A673 (cell line): ENCODE results near the gene MFAP4. TPM values are rescaled to one million over a fixed set of nuclear protein-coding genes. Genes with fewer than 3 reads are reported as not detected.

Experiments
- BruUV-seq: library from RNA; stranded (reverse); fragments of 400-500 nt; replicated peaks from 2 replicates; lab custom pipeline; 2021; lab: Mats Ljungman, UMichigan
- CTCF ChIA-PET: fragments of 300-600 bp; sonication (Branson Sonifier 250); formaldehyde crosslinking; loops from one replicate; lab custom pipeline; 2022; ENCODE audit warnings: antibody characterized with exemption; lab: Charles Lee
- POLR2A ChIA-PET: fragments of 300-600 bp; sonication (Branson Sonifier 250); formaldehyde crosslinking; loops from one replicate; lab custom pipeline; 2022; ENCODE audit warnings: antibody characterized with exemption; ENCODE audit not compliant: low non-redundant PET; lab: Charles Lee
- DNase-seq: peaks from one replicate; pipeline ENCODE4 v3.0.0-alpha.2; 2015; ENCODE audit warnings: low spot score
- H3K27ac ChIP-seq: fragments of 200-600 bp; sonication (generic); 2 replicates; pipeline ENCODE4 v1.5.1; 2016; ENCODE audit warnings: mixed run types, low read depth, mild to moderate bottlenecking, mixed read lengths, antibody characterized with exemption, low read length; ENCODE audit not compliant: poor library complexity, severe bottlenecking
- H3K27me3 ChIP-seq: fragments of 200-600 bp; sonication (generic); replicated peaks from 2 replicates; pipeline ENCODE4 v1.6.1; 2017; ENCODE audit warnings: mixed run types, low read depth, mild to moderate bottlenecking, mixed read lengths, antibody characterized with exemption, low read length; ENCODE audit not compliant: insufficient read depth, poor library complexity
- H3K36me3 ChIP-seq: fragments of 200-600 bp; sonication (generic); 2 replicates; pipeline ENCODE4 v1.6.1; 2016; ENCODE audit warnings: mixed run types, mild to moderate bottlenecking, mixed read lengths, antibody characterized with exemption, low read length; ENCODE audit not compliant: insufficient read depth, poor library complexity, severe bottlenecking
- H3K4me1 ChIP-seq: fragments of 200-600 bp; sonication (generic); 2 replicates; pipeline ENCODE4 v1.6.1; 2017; ENCODE audit warnings: mixed run types, mild to moderate bottlenecking, mixed read lengths, antibody characterized with exemption, low read length; ENCODE audit not compliant: insufficient read depth, poor library complexity, severe bottlenecking
- H3K4me3 ChIP-seq: fragments of 200-600 bp; sonication (generic); 2 replicates; pipeline ENCODE4 v1.5.1; 2016; ENCODE audit warnings: low read depth, mixed run types, mild to moderate bottlenecking, mixed read lengths, low read length; ENCODE audit not compliant: poor library complexity, severe bottlenecking
- H3K9me3 ChIP-seq: fragments of 200-600 bp; sonication (generic); 2 replicates; pipeline ENCODE4 v1.6.1; 2016; ENCODE audit warnings: mixed run types, low read depth, mild to moderate bottlenecking, mixed read lengths, antibody characterized with exemption, low read length; ENCODE audit not compliant: poor library complexity, severe bottlenecking
- CTCF ChIP-seq: fragments of 300-800, 200-600 bp; sonication (generic); conservative IDR thresholded peaks from 2 replicates; pipeline ENCODE4 v1.5.1; 2017; ENCODE audit warnings: low read depth, mild to moderate bottlenecking, antibody characterized with exemption, low read length, moderate library complexity, mixed read lengths
- EZH2 ChIP-seq: fragments of 200-600 bp; sonication (generic); IDR thresholded peaks from 2 replicates; pipeline ENCODE4 v1.6.1; 2017; ENCODE audit warnings: borderline replicate concordance, low read depth, mild to moderate bottlenecking, mixed read lengths, antibody characterized with exemption, low read length; ENCODE audit not compliant: poor library complexity, severe bottlenecking
- intact Hi-C: fragments of 100-400 bp; cut with micrococcal nuclease; formaldehyde crosslinking; loops from one replicate; pipeline ENCODE4 v1.10.0; 2022; ENCODE audit not compliant: unreplicated experiment
- total RNA-seq: library from RNA; stranded (reverse); gene quantifications from 2 replicates; pipeline ENCODE4 v1.2.3, GENCODE V29; 2021

The MFAP4 gene
- total RNA-seq, 1 experiment from 2014 or later: 60.9 TPM

GRCh38 chr17:19372866-19373504 lies 14.0 kb downstream of the MFAP4 start:
- TF ChIP-seq EZH2 (no peak), CTCF (no peak)
- DNase-seq: no peak
- no TSS peak for BruUV-seq
- no peak overlapping the region for H3K27ac ChIP-seq
- H3K36me3 ChIP-seq: no peaks in the 10 kb centered on the region
- intact Hi-C loops: no loop called here
- H3K4me1 ChIP-seq: peaks cover 4% of the 10 kb centered on the region
- H3K27me3 ChIP-seq: no peaks in the 10 kb centered on the region
- ChIA-PET POLR2A (no interaction called here), CTCF (no interaction called here)
- no peak overlapping the region for H3K4me3 ChIP-seq
- no peaks in the 10 kb centered on the region for H3K9me3 ChIP-seq

- ChIA-PET CTCF (no interaction called here), POLR2A (no interaction called here)
- TF ChIP-seq CTCF (no peak), EZH2 (no peak)
- Histone ChIP-seq H3K27me3 (no peaks in the 10 kb centered on the region), H3K9me3 (no peaks in the 10 kb centered on the region), H3K4me3 (no peak overlapping the region), H3K4me1 (peaks cover 4% of the 10 kb centered on the region), H3K27ac (no peak overlapping the region), H3K36me3 (no peaks in the 10 kb centered on the region)
- intact Hi-C loops: no loop called here
- no peak for DNase-seq
- no TSS peak for BruUV-seq
These were observed 14.6 kb downstream of the MFAP4 start for GRCh38 chr17:19372439-19372838.

GRCh38 chr17:19372011-19372370 lies 15.0 kb downstream of the MFAP4 start:
- Histone ChIP-seq H3K27ac (no peak overlapping the region), H3K36me3 (no peaks in the 10 kb centered on the region), H3K4me1 (peaks cover 3% of the 10 kb centered on the region), H3K9me3 (no peaks in the 10 kb centered on the region), H3K4me3 (no peak overlapping the region), H3K27me3 (no peaks in the 10 kb centered on the region)
- no peak for DNase-seq
- BruUV-seq: no TSS peak
- ChIA-PET POLR2A (no interaction called here), CTCF (no interaction called here)
- TF ChIP-seq CTCF (no peak), EZH2 (no peak)
- intact Hi-C loops: no loop called here
